T-helper 2 cell treated with Interferon-gamma antibody and Interleukin-4, amounts not matched to agents 5 μg/mL and 100 μg/mL, for 36 hours (primary cell): ENCODE measurements around the gene ZNF285.
"Not testable (repeated sequence)": the region's sequence is repeated elsewhere in the genome, so short reads cannot be mapped to it uniquely, and the experiment has no call there.

ENCODE experiments used
- DNase-seq: peaks from one replicate; pipeline ENCODE4 v3.0.0; 2021; ENCODE audit warnings: low spot score
- H3K27ac Mint-ChIP-seq: one replicate; pipeline ENCODE4 v1.8.0; 2021; ENCODE audit warnings: mild to moderate bottlenecking, mixed read lengths
- H3K27me3 Mint-ChIP-seq: one replicate; pipeline ENCODE4 v1.8.0; 2021; ENCODE audit warnings: low read depth, mixed read lengths
- H3K36me3 Mint-ChIP-seq: one replicate; pipeline ENCODE4 v1.8.0; 2021; ENCODE audit warnings: low read depth, mixed read lengths
- H3K4me1 Mint-ChIP-seq: one replicate; pipeline ENCODE4 v1.8.0; 2021; ENCODE audit warnings: low read depth, mixed read lengths
- H3K4me3 Mint-ChIP-seq: one replicate; pipeline ENCODE4 v1.8.0; 2022; ENCODE audit warnings: mild to moderate bottlenecking, moderate library complexity, mixed read lengths
- H3K9me3 Mint-ChIP-seq: one replicate; pipeline ENCODE4 v1.8.0; 2021; ENCODE audit warnings: mixed read lengths

ZNF285 gene

DNA sequence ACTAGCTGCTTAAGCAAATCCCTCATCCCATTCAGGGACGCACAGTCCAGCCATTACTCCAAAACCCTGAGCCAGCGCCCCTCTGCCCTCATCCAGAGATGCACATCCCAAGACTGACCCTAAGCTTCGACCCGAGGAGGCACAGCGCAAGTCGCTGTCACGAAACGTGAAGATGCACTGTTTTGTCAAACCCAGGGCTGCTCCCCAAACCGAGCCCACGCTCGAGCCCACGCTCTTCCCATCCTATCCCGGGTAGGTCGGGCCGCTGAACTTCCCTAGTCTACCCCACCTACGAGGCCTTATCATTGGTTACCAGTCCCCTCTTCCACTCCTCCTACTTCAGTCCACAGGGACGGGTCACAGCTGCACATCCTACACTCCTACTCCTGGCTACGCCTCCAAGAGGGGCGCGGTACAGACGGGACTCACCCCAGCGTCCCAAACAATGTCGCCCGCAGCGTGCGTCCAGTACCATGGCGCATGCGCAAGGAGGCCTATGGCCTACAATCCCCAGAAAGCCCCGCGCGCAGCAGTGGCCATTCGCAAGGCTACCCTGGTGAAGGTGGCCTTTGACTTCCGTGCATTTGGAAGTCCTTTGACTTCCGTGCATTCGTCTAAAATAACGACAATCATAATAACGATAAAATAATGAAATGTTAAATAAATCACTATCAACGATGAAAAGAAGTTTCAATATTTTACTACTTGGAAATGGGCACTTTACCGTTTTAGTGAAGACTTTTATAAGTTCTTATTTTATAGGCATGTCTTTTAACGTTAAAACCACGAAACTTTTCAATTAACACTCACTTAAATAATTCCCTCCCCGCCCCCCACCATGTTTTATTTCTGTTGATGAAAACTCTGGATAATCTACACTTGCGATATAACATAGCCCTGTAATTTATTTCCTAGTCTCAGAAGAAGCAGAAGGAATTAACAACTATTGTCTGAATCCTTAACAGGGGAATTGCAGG lies at the start of gene ZNF285:
ZNF285 (minus strand) TSS at position 470 of the 977 bp plus-strand sequence. CDS start 4,395 bp downstream, outside the sequence.
- peak; percentile 57 for DNase-seq
- Mint-ChIP-seq H3K9me3 (peaks cover 38% of the 10 kb centered on the region), H3K27me3 (no peaks in the 10 kb centered on the region), H3K36me3 (peaks cover 2% of the 10 kb centered on the region), H3K4me1 (peaks cover 2% of the 10 kb centered on the region), H3K27ac (peak within 1 kb of the TSS; percentile 9), H3K4me3 (peak within 1 kb of the TSS; percentile 81)

GRCh38 chr19:44447916-44448674 lies 46.7 kb upstream of the ZNF285 start, which contains the start of gene ZNF229:
Gene ZNF229 (minus strand): TSS chr19:44448472. CDS start chr19:44442847, 5,625 bp downstream.
- H3K9me3 Mint-ChIP-seq = peaks cover 84% of the 10 kb centered on the region
- peaks cover 3% of the 10 kb centered on the region for H3K4me1 Mint-ChIP-seq
- H3K27ac Mint-ChIP-seq = peak within 1 kb of the TSS; percentile 62
- DNase-seq = peak; percentile 32
- H3K36me3 Mint-ChIP-seq = peaks cover 10% of the 10 kb centered on the region
- H3K27me3 Mint-ChIP-seq = no peaks in the 10 kb centered on the region
- H3K4me3 Mint-ChIP-seq = peak within 1 kb of the TSS; percentile 77

DNA sequence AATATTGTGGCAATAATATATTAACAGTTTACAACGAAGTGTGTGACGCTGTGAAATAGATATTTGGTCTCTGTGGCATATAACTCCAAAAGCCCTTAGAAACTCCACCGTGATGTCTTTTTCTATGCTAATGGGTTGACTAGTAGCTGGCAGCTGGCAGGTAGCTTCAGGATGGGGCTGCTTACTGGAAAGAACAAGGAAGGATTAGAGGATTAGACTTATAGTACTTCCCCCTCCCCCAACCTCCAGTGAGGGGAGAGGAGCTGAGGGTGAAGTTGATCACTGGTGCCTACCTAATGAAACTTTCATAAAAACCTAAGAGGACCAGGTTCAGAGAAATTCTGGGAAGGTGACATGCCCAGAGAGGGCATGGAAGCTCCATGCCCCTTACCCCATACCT lies 37.0 kb upstream of the ZNF285 start:
- Mint-ChIP-seq H3K4me1 (no peaks in the 10 kb centered on the region), H3K36me3 (peaks cover 3% of the 10 kb centered on the region), H3K27ac (no peak overlapping the region), H3K4me3 (no peak overlapping the region), H3K9me3 (peaks cover 68% of the 10 kb centered on the region), H3K27me3 (no peaks in the 10 kb centered on the region)
- no peak for DNase-seq

DNA sequence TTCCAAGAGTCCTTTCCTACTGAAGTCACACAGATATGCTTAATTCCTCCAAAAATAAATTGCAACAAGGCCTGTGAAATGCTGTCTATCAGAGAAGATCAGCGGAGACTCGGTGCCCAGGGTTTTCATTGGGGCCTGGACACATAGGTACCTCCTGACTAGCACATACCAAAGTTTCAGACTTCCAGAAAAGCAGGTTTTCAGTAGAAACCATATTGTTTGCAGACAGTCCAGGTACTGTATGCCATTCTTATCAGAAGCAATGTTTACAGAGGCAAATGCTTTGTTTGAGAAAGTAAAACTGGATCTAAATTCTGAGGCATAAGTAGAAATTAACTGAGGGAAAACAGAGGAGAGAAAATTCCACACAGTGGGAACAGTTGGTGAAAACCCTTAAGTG lies 34.0 kb upstream of the ZNF285 start:
- no peak overlapping the region for H3K27ac Mint-ChIP-seq
- no peaks in the 10 kb centered on the region for H3K27me3 Mint-ChIP-seq
- H3K4me3 Mint-ChIP-seq = no peak overlapping the region
- H3K36me3 Mint-ChIP-seq = peaks cover 3% of the 10 kb centered on the region
- H3K9me3 Mint-ChIP-seq = peaks cover 61% of the 10 kb centered on the region
- no peak for DNase-seq
- no peaks in the 10 kb centered on the region for H3K4me1 Mint-ChIP-seq

DNA sequence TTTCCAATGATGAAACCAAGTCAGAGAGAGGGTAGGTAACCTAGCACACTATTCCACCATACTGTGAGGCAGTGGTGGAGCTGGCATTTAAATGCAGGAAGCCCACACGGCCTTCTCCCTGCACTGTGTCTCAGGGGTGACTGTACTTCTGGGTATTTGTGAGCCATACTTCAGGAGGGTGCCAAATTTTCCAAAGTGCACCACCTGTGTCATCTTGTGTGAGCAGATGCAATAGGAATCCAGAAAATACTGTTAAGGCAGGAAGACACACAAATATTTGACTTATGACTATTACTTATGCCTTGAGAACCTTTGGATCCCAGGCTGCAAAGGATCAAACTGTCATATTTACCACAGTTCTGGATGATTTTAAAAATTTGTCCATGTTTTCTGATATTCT lies 29.5 kb upstream of the ZNF285 start:
- H3K27ac Mint-ChIP-seq = no peak overlapping the region
- no peaks in the 10 kb centered on the region for H3K27me3 Mint-ChIP-seq
- no peaks in the 10 kb centered on the region for H3K4me1 Mint-ChIP-seq
- H3K4me3 Mint-ChIP-seq = no peak overlapping the region
- H3K9me3 Mint-ChIP-seq = peaks cover 77% of the 10 kb centered on the region
- DNase-seq = no peak
- peaks cover 3% of the 10 kb centered on the region for H3K36me3 Mint-ChIP-seq

DNA sequence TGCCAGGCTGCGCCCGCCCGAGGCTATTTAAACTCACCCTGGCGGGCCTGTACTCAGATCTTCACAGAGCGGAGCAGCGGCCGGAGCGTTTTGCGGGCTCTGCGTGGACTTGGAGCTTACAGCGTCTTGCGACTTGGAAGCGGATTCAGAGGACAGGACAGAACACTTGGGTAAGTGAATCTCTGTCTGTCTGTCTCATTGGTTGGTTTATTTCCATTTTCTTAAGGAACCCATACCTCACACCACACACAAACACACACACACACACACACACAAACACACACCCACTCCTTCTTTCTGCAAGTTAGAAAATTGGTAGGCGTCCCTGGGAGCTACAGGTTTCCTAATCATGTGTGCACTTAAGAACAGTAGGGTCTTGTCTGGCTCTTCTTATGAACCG lies 14.1 kb upstream of the ZNF285 start:
- peaks cover 67% of the 10 kb centered on the region for H3K9me3 Mint-ChIP-seq
- H3K4me3 Mint-ChIP-seq, H3K36me3 Mint-ChIP-seq, H3K4me1 Mint-ChIP-seq, DNase-seq, H3K27ac Mint-ChIP-seq, H3K27me3 Mint-ChIP-seq: not testable (repeated sequence)

- H3K9me3 Mint-ChIP-seq = peaks cover 71% of the 10 kb centered on the region
- H3K27me3 Mint-ChIP-seq, DNase-seq, H3K4me3 Mint-ChIP-seq, H3K4me1 Mint-ChIP-seq, H3K27ac Mint-ChIP-seq, H3K36me3 Mint-ChIP-seq: not testable (repeated sequence)
Observed at GRCh38 chr19:44389268-44389667, 12.1 kb downstream of the ZNF285 start.

DNA sequence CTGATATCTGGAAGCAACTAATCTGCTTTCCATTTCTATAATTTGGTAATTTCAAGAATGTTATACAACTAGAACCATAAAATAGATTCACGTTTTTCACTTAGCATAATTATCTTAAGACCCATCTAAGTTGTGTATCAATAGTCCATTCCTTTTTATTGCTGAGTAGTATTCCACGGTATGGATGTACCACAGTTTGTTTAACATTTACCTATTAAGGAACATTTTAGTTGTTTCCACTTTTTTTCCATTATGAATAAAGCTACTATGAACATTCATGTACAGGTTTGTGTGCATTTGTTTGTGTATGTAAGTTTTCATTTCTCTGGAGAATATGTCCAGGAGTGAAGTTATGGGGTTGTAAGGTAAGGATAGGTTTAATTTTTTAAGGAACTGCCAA lies 26.6 kb downstream of the ZNF285 start:
- H3K9me3 Mint-ChIP-seq = peaks cover 60% of the 10 kb centered on the region
- no peak overlapping the region for H3K27ac Mint-ChIP-seq
- H3K27me3 Mint-ChIP-seq = no peaks in the 10 kb centered on the region
- no peaks in the 10 kb centered on the region for H3K36me3 Mint-ChIP-seq
- DNase-seq = no peak
- no peak overlapping the region for H3K4me3 Mint-ChIP-seq
- H3K4me1 Mint-ChIP-seq = no peaks in the 10 kb centered on the region

DNA sequence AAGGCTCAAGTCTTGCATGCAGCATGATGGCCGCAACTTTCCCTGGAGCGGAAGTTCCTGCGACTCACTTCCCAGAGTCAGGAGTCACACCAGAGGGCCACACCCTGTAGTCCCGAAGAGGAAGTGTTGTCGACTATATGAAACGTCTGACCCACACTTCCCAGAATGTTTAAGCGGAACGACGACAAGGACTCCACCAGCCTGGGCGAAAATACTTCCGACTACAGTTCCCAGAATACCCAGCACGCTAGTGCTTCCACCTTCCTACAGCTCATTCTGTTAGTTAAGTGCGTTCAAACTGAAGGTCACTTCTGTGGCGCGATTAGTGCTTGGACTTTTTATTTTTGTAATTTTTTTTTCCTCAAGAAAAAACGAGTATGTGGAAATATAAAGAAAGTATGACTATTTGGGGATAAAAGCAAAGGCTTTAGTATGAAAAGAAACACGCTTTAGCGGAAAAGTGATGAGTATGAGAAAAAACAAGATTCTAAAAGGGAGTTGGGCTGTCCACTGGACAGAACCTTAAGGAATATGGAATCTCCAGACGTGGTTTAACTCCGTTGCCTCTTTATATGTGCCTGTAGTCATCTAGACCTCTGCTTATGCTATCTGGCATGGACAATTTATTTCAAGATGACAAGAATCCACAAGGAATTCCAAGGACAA lies 29.5 kb downstream of the ZNF285 start:
- no peaks in the 10 kb centered on the region for H3K27me3 Mint-ChIP-seq
- DNase-seq = no peak
- no peak overlapping the region for H3K4me3 Mint-ChIP-seq
- H3K36me3 Mint-ChIP-seq = no peaks in the 10 kb centered on the region
- no peak overlapping the region for H3K27ac Mint-ChIP-seq
- H3K9me3 Mint-ChIP-seq = peaks cover 62% of the 10 kb centered on the region
- no peaks in the 10 kb centered on the region for H3K4me1 Mint-ChIP-seq

DNA sequence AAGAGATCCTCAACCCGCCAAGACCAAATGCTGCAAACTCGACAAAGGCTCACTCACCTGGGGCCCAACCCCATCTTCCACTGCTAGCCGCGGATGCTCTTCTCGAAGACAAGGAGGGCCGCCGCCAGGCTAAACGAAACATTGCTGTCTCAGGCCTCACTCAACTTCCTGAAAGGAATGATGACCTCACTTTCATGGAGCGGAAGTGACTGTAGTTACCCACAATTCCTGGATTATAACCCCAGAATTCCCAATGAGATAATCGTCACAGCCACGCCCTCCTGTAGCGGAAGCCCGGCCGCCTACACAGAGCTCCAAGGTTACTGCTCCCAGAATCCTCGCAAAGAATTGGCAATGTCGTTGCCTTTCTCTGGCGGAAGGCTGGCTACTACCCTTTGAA lies 34.4 kb downstream of the ZNF285 start:
- peaks cover 52% of the 10 kb centered on the region for H3K9me3 Mint-ChIP-seq
- no peaks in the 10 kb centered on the region for H3K4me1 Mint-ChIP-seq
- H3K36me3 Mint-ChIP-seq = no peaks in the 10 kb centered on the region
- no peaks in the 10 kb centered on the region for H3K27me3 Mint-ChIP-seq
- H3K27ac Mint-ChIP-seq = no peak overlapping the region
- H3K4me3 Mint-ChIP-seq = no peak overlapping the region
- no peak for DNase-seq

- H3K9me3 Mint-ChIP-seq = peaks cover 54% of the 10 kb centered on the region
- no peaks in the 10 kb centered on the region for H3K4me1 Mint-ChIP-seq
- H3K27me3 Mint-ChIP-seq = no peaks in the 10 kb centered on the region
- H3K36me3 Mint-ChIP-seq = no peaks in the 10 kb centered on the region
- H3K4me3 Mint-ChIP-seq = no peak within 1 kb of the TSS
- H3K27ac Mint-ChIP-seq = no peak within 1 kb of the TSS
- DNase-seq = no peak
Observed at GRCh38 chr19:44356383-44357111, 44.9 kb downstream of the ZNF285 start, which contains the start of gene ZNF112. Gene ZNF112 (minus strand): TSS chr19:44356680. CDS start chr19:44340539, 16,141 bp downstream.

GRCh38 chr19:44346556-44346955 lies 54.9 kb downstream of the ZNF285 start:
- Mint-ChIP-seq H3K4me1 (no peaks in the 10 kb centered on the region), H3K9me3 (peaks cover 67% of the 10 kb centered on the region), H3K27ac (no peak overlapping the region), H3K27me3 (no peaks in the 10 kb centered on the region), H3K36me3 (no peaks in the 10 kb centered on the region), H3K4me3 (no peak overlapping the region)
- DNase-seq = no peak

DNA sequence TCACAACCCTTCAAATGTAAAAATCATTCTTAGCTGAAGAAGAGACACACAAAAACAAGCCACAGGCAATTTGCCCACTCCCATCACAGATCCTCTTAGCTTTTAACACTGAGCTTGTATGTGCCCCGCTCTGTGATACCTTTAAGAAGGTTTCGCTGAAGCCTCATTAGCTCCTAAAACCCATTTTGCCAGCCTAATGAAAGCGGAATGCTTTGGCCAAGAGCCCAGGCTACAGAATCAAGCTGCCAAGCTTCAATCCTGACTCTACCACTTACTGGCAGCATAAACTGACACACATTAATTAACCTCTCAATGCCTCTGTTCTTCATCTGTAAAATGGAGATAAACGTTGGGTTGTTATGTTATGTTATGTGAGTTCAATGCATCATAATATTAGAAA lies 55.4 kb downstream of the ZNF285 start:
- H3K27me3 Mint-ChIP-seq = no peaks in the 10 kb centered on the region
- peaks cover 72% of the 10 kb centered on the region for H3K9me3 Mint-ChIP-seq
- H3K4me1 Mint-ChIP-seq = no peaks in the 10 kb centered on the region
- no peak for DNase-seq
- H3K27ac Mint-ChIP-seq = no peak overlapping the region
- no peaks in the 10 kb centered on the region for H3K36me3 Mint-ChIP-seq
- H3K4me3 Mint-ChIP-seq = no peak overlapping the region
